Adrenal gland (tissue), 5 donors: ENCODE results near the gene DPM1.

Experiments
- CTCF ChIP-seq, 6 experiments: fragments of 450-650 bp in 4 of 6; fragments of 200-600 bp in 2 of 6; sonication (generic) in 1 of 6; IDR thresholded peaks; 1 replicate in 5 of 6; 2 replicates in 1 of 6; pipeline versions ENCODE4 v1.5.1 to v1.8.0; 2016 to 2021; ENCODE audit warnings: antibody characterized with exemption in 6 of 6, mild to moderate bottlenecking in 2 of 6, moderate library complexity in 1 of 6
- POLR2A ChIP-seq, 2 donors: fragments of 450-650 bp; IDR thresholded peaks; one replicate each; pipeline ENCODE4 v1.6.1; 2017; ENCODE audit warnings: antibody characterized with exemption in 2 of 2, mild to moderate bottlenecking in 2 of 2, moderate library complexity in 1 of 2
- donor health status: DM: no; HTN: no; CAD: no.

DNA sequence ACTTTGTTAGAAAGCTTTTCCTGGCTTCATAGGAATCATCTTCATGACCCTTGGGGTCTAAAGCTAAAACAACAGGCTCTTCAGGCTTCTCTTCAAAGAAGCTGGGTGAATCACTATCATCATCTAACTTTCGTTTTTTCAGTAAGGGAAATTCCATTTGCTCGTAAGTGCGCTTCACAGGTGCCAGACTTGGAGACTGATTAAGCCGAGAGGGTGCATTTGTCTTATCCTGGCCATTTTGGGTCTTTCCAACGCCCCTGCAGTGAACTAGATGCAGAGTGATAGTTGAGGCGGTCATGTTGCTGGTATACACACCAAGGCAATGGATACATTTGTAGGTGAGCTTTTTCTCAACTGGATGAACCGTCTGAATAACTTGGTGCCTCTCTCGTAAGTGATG lies 65.9 kb downstream of the DPM1 start:
- TF ChIP-seq CTCF (IDR thresholded peaks at IDR 0.05) (no peak), POLR2A (IDR thresholded peaks at IDR 0.05) (no peak)
